ENCODE measurements around the gene HECW1.

HECW1 gene

DNA sequence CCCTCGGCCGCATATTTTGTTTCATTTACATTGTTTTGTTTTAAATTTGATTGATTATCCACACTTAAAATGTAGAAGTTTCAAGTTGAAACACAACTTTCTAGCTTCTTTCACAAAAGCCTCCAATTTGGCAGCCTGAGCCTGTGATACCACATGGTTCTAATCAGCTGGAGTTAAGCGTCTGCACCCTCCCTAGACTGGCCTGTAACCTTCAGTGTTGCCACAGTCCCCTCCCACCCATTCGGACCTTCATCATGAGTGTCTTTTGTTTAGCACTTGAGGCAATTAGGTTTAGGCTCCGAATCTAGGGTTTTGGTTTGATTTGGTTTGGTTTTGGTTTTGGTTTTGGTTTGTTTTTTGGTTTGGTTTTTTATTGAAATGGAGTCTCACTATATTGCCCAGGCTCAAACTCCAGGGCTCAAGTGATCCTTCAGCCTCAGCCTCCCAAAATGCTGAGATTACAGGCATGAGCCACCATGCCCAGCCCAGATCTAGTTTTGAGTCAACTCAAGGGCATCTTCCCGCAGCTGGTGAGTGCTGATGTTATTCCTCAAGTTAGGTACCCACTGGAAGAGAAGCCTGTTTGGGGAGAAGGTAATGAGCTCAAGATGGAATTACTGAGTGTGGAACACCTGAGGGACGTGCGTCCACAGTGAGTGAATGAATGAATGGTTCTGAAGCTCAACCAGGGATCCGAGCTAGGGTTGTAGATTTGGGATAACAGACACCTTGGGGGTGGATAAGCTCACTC, 201.4 kb downstream of the HECW1 start:
- H3K4me1 ChIP-seq, result no peaks in the 10 kb centered on the region
- no peak overlapping the region for H3K4me3 ChIP-seq
- DNase-seq, result no peak
- no peak for TF ChIP-seq CTCF (IDR thresholded peaks at IDR 0.05)
- no peaks in the 10 kb centered on the region for H3K36me3 ChIP-seq
- H3K9me3 ChIP-seq, result no peaks in the 10 kb centered on the region
- H3K27ac ChIP-seq, result no peak overlapping the region
- H3K27me3 ChIP-seq, result no peaks in the 10 kb centered on the region
- intact Hi-C loops (cut with DNase I; ENCODE audit: low total_unique reads), result no loop called here

DNA sequence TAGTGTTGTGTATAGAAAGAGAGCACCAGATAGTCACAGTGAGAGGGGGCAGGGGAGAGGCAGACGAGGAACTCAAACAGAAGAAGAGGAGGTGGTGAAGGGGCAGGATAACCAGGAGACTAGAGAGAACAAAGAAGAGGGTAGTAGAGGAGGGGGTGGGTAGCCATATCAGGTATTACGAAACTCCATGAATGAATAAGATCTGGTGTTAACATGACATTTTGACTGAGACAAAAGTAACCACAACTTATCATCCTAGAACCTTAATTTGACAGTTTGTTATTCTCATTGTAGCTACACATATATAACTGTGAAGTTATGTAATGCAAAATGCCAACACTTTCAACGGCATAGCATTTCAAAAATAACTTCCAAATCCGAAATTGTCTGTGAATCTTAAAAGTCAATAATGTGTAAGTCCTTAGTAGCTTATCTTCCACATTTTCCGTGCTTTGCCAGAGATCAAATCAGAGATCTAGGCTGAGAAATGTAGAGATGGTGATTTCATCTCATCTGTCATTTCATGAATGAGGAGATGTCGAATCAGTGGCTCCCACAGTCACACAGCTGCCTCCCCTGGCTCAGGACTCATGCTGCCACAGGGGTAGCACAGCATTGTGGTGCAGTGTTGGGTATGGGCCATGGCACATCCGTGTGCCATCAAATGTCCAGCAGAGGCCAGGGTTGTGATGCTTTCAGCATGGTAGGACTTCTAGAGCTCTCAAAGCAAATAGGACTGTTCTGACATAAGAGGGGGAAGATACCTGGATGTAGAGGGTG, 202.1 kb downstream of the HECW1 start:
- Histone ChIP-seq H3K9me3 (no peaks in the 10 kb centered on the region), H3K4me3 (no peak overlapping the region), H3K36me3 (no peaks in the 10 kb centered on the region), H3K27me3 (no peaks in the 10 kb centered on the region), H3K4me1 (no peaks in the 10 kb centered on the region), H3K27ac (no peak overlapping the region)
- DNase-seq, result no peak
- intact Hi-C loops (cut with DNase I; ENCODE audit: low total_unique reads), result no loop called here
- no peak for TF ChIP-seq CTCF (IDR thresholded peaks at IDR 0.05)

DNA sequence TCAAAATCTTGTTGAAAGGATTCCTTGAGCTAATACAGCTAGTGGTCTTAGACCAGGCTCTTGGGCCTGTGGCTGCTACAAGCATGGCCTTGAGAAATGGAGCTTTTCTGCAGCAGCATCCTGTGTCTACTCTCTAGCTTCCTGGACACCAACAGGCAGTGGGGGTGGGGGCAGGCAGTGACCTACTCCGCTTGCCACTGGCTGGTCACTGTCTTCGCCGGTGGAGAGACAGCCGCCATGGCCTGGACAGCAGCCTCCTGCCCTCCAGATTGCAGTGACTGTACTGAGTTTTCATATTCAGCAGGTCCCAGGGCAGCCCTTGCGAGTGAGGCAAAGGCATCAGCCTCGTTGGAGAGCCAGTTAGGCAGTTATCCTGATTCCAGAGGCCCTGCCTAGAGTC, 204.6 kb downstream of the HECW1 start:
- H3K27me3 ChIP-seq, result no peaks in the 10 kb centered on the region
- no peak for DNase-seq
- no peaks in the 10 kb centered on the region for H3K4me1 ChIP-seq
- no peaks in the 10 kb centered on the region for H3K36me3 ChIP-seq
- no peak for TF ChIP-seq CTCF (IDR thresholded peaks at IDR 0.05)
- no peak overlapping the region for H3K27ac ChIP-seq
- intact Hi-C loops (cut with DNase I; ENCODE audit: low total_unique reads), result no loop called here
- H3K4me3 ChIP-seq, result no peak overlapping the region
- no peaks in the 10 kb centered on the region for H3K9me3 ChIP-seq

DNA sequence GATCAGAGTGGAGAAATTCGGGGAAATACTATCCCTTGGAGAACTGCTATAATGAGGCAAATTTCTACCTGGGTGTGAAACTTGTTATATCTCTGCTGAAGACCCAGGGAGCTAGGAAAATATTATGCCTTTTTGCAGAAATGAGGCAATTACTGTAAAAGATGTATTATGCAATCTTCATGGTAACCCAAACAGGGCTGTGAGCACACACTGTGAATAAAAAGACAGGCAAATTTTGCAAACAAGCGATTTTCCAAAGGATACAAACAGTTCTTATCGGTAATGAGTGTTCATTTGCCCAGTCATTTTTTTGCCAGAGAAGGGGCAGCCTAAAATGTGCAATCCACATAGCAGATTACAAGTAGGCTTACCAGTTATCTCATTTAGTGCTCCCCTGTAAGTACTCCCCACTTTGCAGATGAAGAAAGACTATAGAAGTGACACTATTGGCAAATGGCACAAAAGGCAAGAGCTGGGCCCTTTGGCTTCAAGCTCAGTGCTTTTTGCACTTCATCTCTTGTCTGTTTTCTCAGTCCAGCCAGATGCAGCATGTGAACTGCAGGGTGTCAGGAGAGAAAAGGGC, 205.8 kb downstream of the HECW1 start:
- Histone ChIP-seq H3K36me3 (no peaks in the 10 kb centered on the region), H3K4me1 (no peaks in the 10 kb centered on the region), H3K27me3 (no peaks in the 10 kb centered on the region), H3K27ac (no peak overlapping the region), H3K4me3 (no peak overlapping the region), H3K9me3 (no peaks in the 10 kb centered on the region)
- intact Hi-C loops (cut with DNase I; ENCODE audit: low total_unique reads), result no loop called here
- DNase-seq, result no peak
- TF ChIP-seq CTCF (IDR thresholded peaks at IDR 0.05), result no peak

- intact Hi-C loops (cut with DNase I; ENCODE audit: low total_unique reads), result no loop called here
- Histone ChIP-seq H3K4me1 (no peaks in the 10 kb centered on the region), H3K9me3 (no peaks in the 10 kb centered on the region), H3K27me3 (no peaks in the 10 kb centered on the region), H3K27ac (no peak overlapping the region), H3K4me3 (no peak overlapping the region), H3K36me3 (no peaks in the 10 kb centered on the region)
- no peak for TF ChIP-seq CTCF (IDR thresholded peaks at IDR 0.05)
- DNase-seq, result no peak
These were observed 213.1 kb downstream of the HECW1 start for GRCh38 chr7:43325595-43325994.
